ENCODE data around the gene TOMM40. TPM values are rescaled to one million over a fixed set of nuclear protein-coding genes. Genes with fewer than 3 reads are reported as not detected.
A peak's percentile ranks its signal among the peaks of the same experiment; 100 is the strongest.

TOMM40 gene
- total RNA-seq, 1 experiment from 2014 or later: 162 TPM

DNA sequence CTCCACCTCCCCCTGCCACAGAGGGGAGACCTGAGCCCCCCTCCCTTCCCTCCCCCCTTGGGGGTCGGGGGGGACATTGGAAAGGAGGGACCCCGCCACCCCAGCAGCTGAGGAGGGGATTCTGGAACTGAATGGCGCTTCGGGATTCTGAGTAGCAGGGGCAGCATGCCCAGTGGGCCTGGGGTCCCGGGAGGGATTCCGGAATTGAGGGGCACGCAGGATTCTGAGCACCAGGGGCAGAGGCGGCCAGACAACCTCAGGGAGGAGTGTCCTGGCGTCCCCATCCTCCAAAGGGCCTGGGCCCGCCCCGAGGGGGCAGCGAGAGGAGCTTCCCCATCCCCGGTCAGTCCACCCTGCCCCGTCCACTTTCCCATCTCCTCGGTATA is 12.2 kb downstream of the TOMM40 start:
- CTCF ChIA-PET: interaction anchor here (1.2 kb wide), 2 partner anchors 49 to 52 kb away, joined by 3 read pairs; partner anchors contain the start of gene CLPTM1
- H3K27ac Mint-ChIP-seq (ENCODE audit: unreplicated experiment): peak overlapping the region; percentile 79
- DNase-seq: no peak
- peaks cover 43% of the 10 kb centered on the region for H3K27me3 Mint-ChIP-seq (ENCODE audit: unreplicated experiment)
- H3K4me3 Mint-ChIP-seq (ENCODE audit: low read depth, unreplicated experiment): no peak overlapping the region
- TF ChIP-seq, protein P1, sequence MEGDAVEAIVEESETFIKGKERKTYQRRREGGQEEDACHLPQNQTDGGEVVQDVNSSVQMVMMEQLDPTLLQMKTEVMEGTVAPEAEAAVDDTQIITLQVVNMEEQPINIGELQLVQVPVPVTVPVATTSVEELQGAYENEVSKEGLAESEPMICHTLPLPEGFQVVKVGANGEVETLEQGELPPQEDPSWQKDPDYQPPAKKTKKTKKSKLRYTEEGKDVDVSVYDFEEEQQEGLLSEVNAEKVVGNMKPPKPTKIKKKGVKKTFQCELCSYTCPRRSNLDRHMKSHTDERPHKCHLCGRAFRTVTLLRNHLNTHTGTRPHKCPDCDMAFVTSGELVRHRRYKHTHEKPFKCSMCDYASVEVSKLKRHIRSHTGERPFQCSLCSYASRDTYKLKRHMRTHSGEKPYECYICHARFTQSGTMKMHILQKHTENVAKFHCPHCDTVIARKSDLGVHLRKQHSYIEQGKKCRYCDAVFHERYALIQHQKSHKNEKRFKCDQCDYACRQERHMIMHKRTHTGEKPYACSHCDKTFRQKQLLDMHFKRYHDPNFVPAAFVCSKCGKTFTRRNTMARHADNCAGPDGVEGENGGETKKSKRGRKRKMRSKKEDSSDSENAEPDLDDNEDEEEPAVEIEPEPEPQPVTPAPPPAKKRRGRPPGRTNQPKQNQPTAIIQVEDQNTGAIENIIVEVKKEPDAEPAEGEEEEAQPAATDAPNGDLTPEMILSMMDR (IDR thresholded peaks at IDR 0.05; ENCODE audit: unreplicated experiment): no peak
- H3K9me3 Mint-ChIP-seq (ENCODE audit: low read depth, unreplicated experiment): no peaks in the 10 kb centered on the region
- TSS peak; percentile 72 for BruUV-seq (replicated peaks)
- peaks cover 11% of the 10 kb centered on the region for H3K4me1 Mint-ChIP-seq (ENCODE audit: low read depth, unreplicated experiment)
- intact Hi-C loops (cut with micrococcal nuclease; ENCODE audit: unreplicated experiment): loop anchor here (1.0 kb wide), 1 partner anchor 48 kb away; no protein-coding TSS in a partner anchor
- H3K36me3 Mint-ChIP-seq (ENCODE audit: insufficient read depth, unreplicated experiment): peaks cover 84% of the 10 kb centered on the region

DNA sequence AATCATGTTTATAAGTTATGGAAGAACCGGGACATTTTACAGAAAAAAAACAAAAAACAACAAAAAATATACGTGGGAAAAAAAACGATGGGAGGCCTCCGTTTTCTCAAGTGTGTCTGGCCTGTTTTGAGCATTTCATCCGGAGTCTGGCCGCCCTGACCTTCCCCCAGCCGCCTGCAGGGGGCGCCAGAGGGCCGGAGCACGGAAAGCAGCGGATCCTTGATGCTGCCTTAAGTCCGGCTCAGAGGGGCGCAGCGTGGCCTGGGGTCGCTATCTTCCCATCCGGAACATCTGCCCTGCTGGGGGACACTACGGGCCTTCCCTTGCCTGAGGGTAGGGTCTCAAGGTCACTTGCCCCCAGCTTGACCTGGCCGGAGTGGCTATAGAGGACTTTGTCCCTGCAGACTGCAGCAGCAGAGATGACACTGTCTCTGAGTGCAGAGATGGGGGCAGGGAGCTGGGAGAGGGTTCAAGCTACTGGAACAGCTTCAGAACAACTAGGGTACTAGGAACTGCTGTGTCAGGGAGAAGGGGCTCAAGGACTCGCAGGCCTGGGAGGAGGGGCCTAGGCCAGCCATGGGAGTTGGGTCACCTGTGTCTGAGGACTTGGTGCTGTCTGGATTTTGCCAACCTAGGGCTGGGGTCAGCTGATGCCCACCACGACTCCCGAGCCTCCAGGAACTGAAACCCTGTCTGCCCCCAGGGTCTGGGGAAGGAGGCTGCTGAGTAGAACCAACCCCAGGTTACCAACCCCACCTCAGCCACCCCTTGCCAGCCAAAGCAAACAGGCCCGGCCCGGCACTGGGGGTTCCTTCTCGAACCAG is 12.8 kb downstream of the TOMM40 start:
- BruUV-seq (replicated peaks): no TSS peak
- peak overlapping the region; percentile 79 for H3K27ac Mint-ChIP-seq (ENCODE audit: unreplicated experiment)

DNA sequence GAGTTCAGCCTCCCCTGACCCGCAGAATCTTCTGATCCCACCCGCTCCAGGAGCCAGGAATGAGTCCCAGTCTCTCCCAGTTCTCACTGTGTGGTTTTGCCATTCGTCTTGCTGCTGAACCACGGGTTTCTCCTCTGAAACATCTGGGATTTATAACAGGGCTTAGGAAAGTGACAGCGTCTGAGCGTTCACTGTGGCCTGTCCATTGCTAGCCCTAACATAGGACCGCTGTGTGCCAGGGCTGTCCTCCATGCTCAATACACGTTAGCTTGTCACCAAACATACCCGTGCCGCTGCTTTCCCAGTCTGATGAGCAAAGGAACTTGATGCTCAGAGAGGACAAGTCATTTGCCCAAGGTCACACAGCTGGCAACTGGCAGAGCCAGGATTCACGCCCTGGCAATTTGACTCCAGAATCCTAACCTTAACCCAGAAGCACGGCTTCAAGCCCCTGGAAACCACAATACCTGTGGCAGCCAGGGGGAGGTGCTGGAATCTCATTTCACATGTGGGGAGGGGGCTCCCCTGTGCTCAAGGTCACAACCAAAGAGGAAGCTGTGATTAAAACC is 13.5 kb downstream of the TOMM40 start:
- TF ChIP-seq, protein P1 (IDR thresholded peaks at IDR 0.05; ENCODE audit: unreplicated experiment): no peak
- Mint-ChIP-seq H3K27ac (ENCODE audit: unreplicated experiment) (no peak overlapping the region), H3K4me3 (ENCODE audit: low read depth, unreplicated experiment) (no peak overlapping the region), H3K9me3 (ENCODE audit: low read depth, unreplicated experiment) (no peaks in the 10 kb centered on the region), H3K36me3 (ENCODE audit: insufficient read depth, unreplicated experiment) (peaks cover 71% of the 10 kb centered on the region), H3K4me1 (ENCODE audit: low read depth, unreplicated experiment) (peaks cover 11% of the 10 kb centered on the region), H3K27me3 (ENCODE audit: unreplicated experiment) (peaks cover 49% of the 10 kb centered on the region)
- DNase-seq: no peak
- BruUV-seq (replicated peaks): TSS peak; percentile 23
- CTCF ChIA-PET: interaction anchor here (0.6 to 1.2 kb wide), 3 partner anchors 46 to 50 kb away, joined by 3 read pairs; partner anchors contain the start of gene CLPTM1
- intact Hi-C loops (cut with micrococcal nuclease; ENCODE audit: unreplicated experiment): no loop called here

More for the DNA sequence above, 12.8 kb downstream of the TOMM40 start:
- Mint-ChIP-seq H3K9me3 (ENCODE audit: low read depth, unreplicated experiment) (no peaks in the 10 kb centered on the region), H3K36me3 (ENCODE audit: insufficient read depth, unreplicated experiment) (peaks cover 78% of the 10 kb centered on the region), H3K4me1 (ENCODE audit: low read depth, unreplicated experiment) (peaks cover 11% of the 10 kb centered on the region), H3K4me3 (ENCODE audit: low read depth, unreplicated experiment) (no peak overlapping the region), H3K27me3 (ENCODE audit: unreplicated experiment) (peaks cover 49% of the 10 kb centered on the region)
- DNase-seq: peak; percentile 90
- intact Hi-C loops (cut with micrococcal nuclease; ENCODE audit: unreplicated experiment): loop anchor here (1.0 kb wide), 1 partner anchor 47 kb away; no protein-coding TSS in a partner anchor
- TF ChIP-seq, protein P1 (IDR thresholded peaks at IDR 0.05; ENCODE audit: unreplicated experiment): peak; percentile 99
- CTCF ChIA-PET: interaction anchor here (0.6 to 1.2 kb wide), 3 partner anchors 47 to 51 kb away, joined by 3 read pairs; partner anchors contain the start of gene CLPTM1

DNA sequence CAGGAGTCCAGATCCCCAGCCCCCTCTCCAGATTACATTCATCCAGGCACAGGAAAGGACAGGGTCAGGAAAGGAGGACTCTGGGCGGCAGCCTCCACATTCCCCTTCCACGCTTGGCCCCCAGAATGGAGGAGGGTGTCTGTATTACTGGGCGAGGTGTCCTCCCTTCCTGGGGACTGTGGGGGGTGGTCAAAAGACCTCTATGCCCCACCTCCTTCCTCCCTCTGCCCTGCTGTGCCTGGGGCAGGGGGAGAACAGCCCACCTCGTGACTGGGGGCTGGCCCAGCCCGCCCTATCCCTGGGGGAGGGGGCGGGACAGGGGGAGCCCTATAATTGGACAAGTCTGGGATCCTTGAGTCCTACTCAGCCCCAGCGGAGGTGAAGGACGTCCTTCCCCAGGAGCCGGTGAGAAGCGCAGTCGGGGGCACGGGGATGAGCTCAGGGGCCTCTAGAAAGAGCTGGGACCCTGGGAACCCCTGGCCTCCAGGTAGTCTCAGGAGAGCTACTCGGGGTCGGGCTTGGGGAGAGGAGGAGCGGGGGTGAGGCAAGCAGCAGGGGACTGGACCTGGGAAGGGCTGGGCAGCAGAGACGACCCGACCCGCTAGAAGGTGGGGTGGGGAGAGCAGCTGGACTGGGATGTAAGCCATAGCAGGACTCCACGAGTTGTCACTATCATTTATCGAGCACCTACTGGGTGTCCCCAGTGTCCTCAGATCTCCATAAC is 14.5 kb downstream of the TOMM40 start, which contains the start of gene APOE:
TSS of gene APOE (plus strand) at position 360 of the 724 bp plus-strand sequence. CDS start 829 bp downstream, outside the sequence.
- no peaks in the 10 kb centered on the region for H3K9me3 Mint-ChIP-seq (ENCODE audit: low read depth, unreplicated experiment)
- BruUV-seq (replicated peaks): no TSS peak
- TF ChIP-seq, protein P1 (IDR thresholded peaks at IDR 0.05; ENCODE audit: unreplicated experiment): no peak
- H3K4me3 Mint-ChIP-seq (ENCODE audit: low read depth, unreplicated experiment): peak within 1 kb of the TSS; percentile 45
- H3K27me3 Mint-ChIP-seq (ENCODE audit: unreplicated experiment): peaks cover 49% of the 10 kb centered on the region
- H3K4me1 Mint-ChIP-seq (ENCODE audit: low read depth, unreplicated experiment): peaks cover 14% of the 10 kb centered on the region
- CTCF ChIA-PET: interaction anchor here (0.6 to 1.1 kb wide), 5 partner anchors 49 to 603 kb away, joined by 3 to 14 read pairs (median 3); partner anchors contain the start of gene CLPTM1
- peak within 1 kb of the TSS; percentile 24 for H3K27ac Mint-ChIP-seq (ENCODE audit: unreplicated experiment)
- no peak for DNase-seq
- peaks cover 60% of the 10 kb centered on the region for H3K36me3 Mint-ChIP-seq (ENCODE audit: insufficient read depth, unreplicated experiment)
- intact Hi-C loops (cut with micrococcal nuclease; ENCODE audit: unreplicated experiment): no loop called here

Data from Calu3 (cell line).